GM12865 (cell line): Measurements from ENCODE around the gene ONECUT3.

Experiments used
- DNase-seq: peaks from one replicate; pipeline ENCODE4 v3.0.0; 2010; ENCODE audit warnings: low read depth
- H3K4me3 ChIP-seq: 2 replicates; pipeline ENCODE4 v1.5.1; 2011; ENCODE audit warnings: mild to moderate bottlenecking, low read depth, low read length, control low read depth
- CTCF ChIP-seq: IDR thresholded peaks from 2 replicates; pipeline ENCODE4 v1.5.1; 2011; ENCODE audit warnings: low read length, control low read depth, low read depth, inconsistent platforms; ENCODE audit not compliant: insufficient read depth; ENCODE audit errors: missing control alignments

ONECUT3 gene

GRCh38 chr19:1799695-1800342 lies 46.5 kb downstream of the ONECUT3 start:
- no peak for TF ChIP-seq CTCF
- DNase-seq: no peak
- no peak overlapping the region for H3K4me3 ChIP-seq

- DNase-seq: no peak
- no peak overlapping the region for H3K4me3 ChIP-seq
- no peak for TF ChIP-seq CTCF
These were observed 51.6 kb downstream of the ONECUT3 start for GRCh38 chr19:1804858-1805257.

- DNase-seq: no peak
- no peak overlapping the region for H3K4me3 ChIP-seq
- TF ChIP-seq CTCF: no peak
These were observed 52.3 kb downstream of the ONECUT3 start for GRCh38 chr19:1805401-1806183.

- TF ChIP-seq CTCF: no peak
- DNase-seq: no peak
- no peak overlapping the region for H3K4me3 ChIP-seq
These were observed 53.1 kb downstream of the ONECUT3 start for GRCh38 chr19:1806184-1807029.

- no peak for DNase-seq
- H3K4me3 ChIP-seq: no peak overlapping the region
These were observed 53.9 kb downstream of the ONECUT3 start for GRCh38 chr19:1807030-1807694.

More at GRCh38 chr19:1807030-1807694, 53.9 kb downstream of the ONECUT3 start:
- no peak for TF ChIP-seq CTCF
